ENCODE results near the gene ZAR1L.

GRCh38 chr13:32285633-32285965 lies 29.6 kb downstream of the ZAR1L start:
- no peak for TF ChIP-seq SIN3A (IDR thresholded peaks at IDR 0.05; ENCODE audit: borderline replicate concordance, insufficient read depth, low read length)
- TF ChIP-seq POLR2AphosphoS5 (IDR thresholded peaks at IDR 0.05; ENCODE audit: low read depth, low read length) = no peak
- TF ChIP-seq REST (IDR thresholded peaks at IDR 0.05; ENCODE audit: insufficient read depth in 1 of 2, low read depth in 2 of 2, low read length in 2 of 2) = no peak
- no peak for TF ChIP-seq TAF1 (IDR thresholded peaks at IDR 0.05; ENCODE audit: borderline replicate concordance, insufficient read depth, low read length)
- TF ChIP-seq FOXP2 (optimal IDR thresholded peaks at IDR 0.05; ENCODE audit: borderline replicate concordance, extremely low read depth, extremely low read length, insufficient read depth) = no peak
